B cell (primary cell): Measurements from ENCODE around the gene POFUT1.

Source experiments
- CTCF ChIP-seq: fragments of 200-600 bp; IDR thresholded peaks from one replicate; pipeline ENCODE4 v1.8.0; 2022; ENCODE audit warnings: antibody characterized with exemption, mild to moderate bottlenecking
- EZH2 ChIP-seq: IDR thresholded peaks from 2 replicates; pipeline ENCODE4 v1.6.1; 2012; ENCODE audit warnings: borderline replicate concordance, low read depth, mild to moderate bottlenecking, moderate library complexity, low read length; ENCODE audit not compliant: insufficient read depth, poor library complexity, severe bottlenecking

GRCh38 chr20:32285082-32285620 lies 77.5 kb downstream of the POFUT1 start:
- no peak for TF ChIP-seq EZH2
- no peak for TF ChIP-seq CTCF
